AG04450 (cell line): ENCODE data around the gene PRRG1. TPM values are rescaled to one million over a fixed set of nuclear protein-coding genes. Genes with fewer than 3 reads are reported as not detected.
A peak's percentile ranks its signal among the peaks of the same experiment; 100 is the strongest.

Experiments used
- CTCF ChIA-PET: fragments of 300-600, 350-600 bp; formaldehyde crosslinking; extraction: SDS; loops from one replicate; lab custom pipeline; 2022; ENCODE audit warnings: antibody characterized with exemption, inconsistent platforms; lab: Charles Lee
- POLR2A ChIA-PET: fragments of 350-600 bp; formaldehyde crosslinking; extraction: SDS; loops from one replicate; lab custom pipeline; 2021; ENCODE audit warnings: antibody characterized with exemption, inconsistent platforms; lab: Yijun Ruan, JAX
- DNase-seq: peaks from one replicate; pipeline ENCODE4 v3.0.0-alpha.2; 2011; ENCODE audit warnings: low read depth, low spot score
- H3K27ac ChIP-seq: one replicate; pipeline ENCODE4 v1.5.1; 2012; ENCODE audit warnings: low read depth, low read length, control low read depth
- H3K27me3 ChIP-seq: one replicate; pipeline ENCODE4 v1.6.0; 2012; ENCODE audit warnings: low read length; ENCODE audit not compliant: control insufficient read depth, insufficient read depth
- H3K4me3 ChIP-seq: 2 replicates; pipeline ENCODE4 v1.5.1; 2011; ENCODE audit warnings: mild to moderate bottlenecking, low read depth, low read length, control low read depth
- H3K9me3 ChIP-seq: 2 replicates; pipeline ENCODE4 v1.5.1; 2012; ENCODE audit warnings: low read length; ENCODE audit not compliant: control insufficient read depth, insufficient read depth
- polyA plus RNA-seq: library from polyadenylated mRNA; depleted of rRNA; stranded (reverse); fragments of >200 nt; gene quantifications from 2 replicates; pipeline ENCODE4 v1.2.3, GENCODE V29; 2011
- TF ChIP-seq, protein P1 (sequence below): IDR thresholded peaks from 2 replicates; pipeline ENCODE4 v1.5.1; 2011; ENCODE audit warnings: low read depth, low read length, control low read depth, inconsistent platforms

The PRRG1 gene
- polyA plus RNA-seq, 1 experiment = 39.3 TPM

DNA sequence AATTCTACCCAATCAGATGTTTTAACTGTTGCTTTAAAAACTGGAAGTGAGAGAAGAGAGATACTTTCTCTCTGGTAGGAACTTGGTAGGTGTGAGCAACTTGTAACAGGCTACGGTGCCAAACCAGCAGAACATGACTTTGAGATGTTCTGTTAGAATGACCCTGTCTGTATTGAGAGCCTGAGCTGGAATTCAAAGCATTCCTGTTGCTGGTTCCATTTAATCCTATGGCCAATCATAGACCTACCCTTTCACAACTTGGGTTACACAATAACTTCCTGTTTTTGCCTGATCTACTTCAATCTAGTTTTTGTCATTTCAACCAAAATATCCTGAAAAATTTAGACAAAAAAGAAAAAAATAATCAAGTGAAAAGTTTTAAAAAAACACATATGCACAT, 1.7 kb upstream of the PRRG1 start:
- Histone ChIP-seq H3K27ac (no peak overlapping the region), H3K9me3 (no peaks in the 10 kb centered on the region), H3K27me3 (no peaks in the 10 kb centered on the region), H3K4me3 (no peak overlapping the region)
- TF ChIP-seq, protein P1, sequence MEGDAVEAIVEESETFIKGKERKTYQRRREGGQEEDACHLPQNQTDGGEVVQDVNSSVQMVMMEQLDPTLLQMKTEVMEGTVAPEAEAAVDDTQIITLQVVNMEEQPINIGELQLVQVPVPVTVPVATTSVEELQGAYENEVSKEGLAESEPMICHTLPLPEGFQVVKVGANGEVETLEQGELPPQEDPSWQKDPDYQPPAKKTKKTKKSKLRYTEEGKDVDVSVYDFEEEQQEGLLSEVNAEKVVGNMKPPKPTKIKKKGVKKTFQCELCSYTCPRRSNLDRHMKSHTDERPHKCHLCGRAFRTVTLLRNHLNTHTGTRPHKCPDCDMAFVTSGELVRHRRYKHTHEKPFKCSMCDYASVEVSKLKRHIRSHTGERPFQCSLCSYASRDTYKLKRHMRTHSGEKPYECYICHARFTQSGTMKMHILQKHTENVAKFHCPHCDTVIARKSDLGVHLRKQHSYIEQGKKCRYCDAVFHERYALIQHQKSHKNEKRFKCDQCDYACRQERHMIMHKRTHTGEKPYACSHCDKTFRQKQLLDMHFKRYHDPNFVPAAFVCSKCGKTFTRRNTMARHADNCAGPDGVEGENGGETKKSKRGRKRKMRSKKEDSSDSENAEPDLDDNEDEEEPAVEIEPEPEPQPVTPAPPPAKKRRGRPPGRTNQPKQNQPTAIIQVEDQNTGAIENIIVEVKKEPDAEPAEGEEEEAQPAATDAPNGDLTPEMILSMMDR = no peak
- POLR2A ChIA-PET = interaction anchor here (0.5 kb wide), 1 partner anchor 346 kb away, joined by 5 read pairs; no protein-coding TSS in a partner anchor
- CTCF ChIA-PET = no interaction called here
- DNase-seq = no peak

DNA sequence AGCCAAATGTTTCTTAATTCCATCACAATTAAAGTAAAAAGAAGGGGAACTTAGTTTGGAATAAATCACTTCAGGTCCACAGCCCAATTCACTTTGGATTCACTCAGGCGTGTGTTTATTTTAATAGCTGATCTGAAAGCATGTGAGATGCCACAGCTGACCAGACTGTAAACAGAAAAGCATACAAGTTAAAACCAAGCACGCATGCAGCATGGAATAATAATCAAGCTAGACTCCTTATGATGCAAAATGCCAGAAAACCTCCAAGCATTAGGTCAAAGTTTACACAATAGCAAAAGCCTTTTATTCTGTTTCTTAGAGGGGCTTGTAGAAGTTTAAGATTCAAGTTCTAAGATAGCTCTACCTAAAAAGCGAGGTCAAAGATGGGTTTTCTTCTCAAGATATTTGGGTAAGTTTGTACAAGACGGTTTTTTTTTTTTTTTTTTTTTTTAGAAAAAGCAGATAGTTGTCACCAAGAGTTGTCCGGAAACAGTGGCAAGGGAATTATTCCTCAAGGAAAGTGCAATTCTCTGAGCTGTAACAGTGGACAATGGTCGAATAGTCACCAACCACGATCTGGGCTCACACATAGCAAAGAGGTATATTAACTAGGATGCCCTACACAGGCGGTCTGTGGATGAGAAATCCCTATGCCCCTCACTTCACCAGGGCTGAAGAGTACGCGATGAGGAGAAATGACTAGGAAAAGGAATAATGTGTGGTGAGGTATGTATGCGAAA, 763 bp upstream of the PRRG1 start:
- H3K4me3 ChIP-seq = peak overlapping the region; percentile 52
- DNase-seq = peak; percentile 63
- no peaks in the 10 kb centered on the region for H3K27me3 ChIP-seq
- peak overlapping the region; percentile 94 for H3K27ac ChIP-seq
- TF ChIP-seq, protein P1 = no peak
- H3K9me3 ChIP-seq = no peaks in the 10 kb centered on the region
- CTCF ChIA-PET = interaction anchor here (0.6 kb wide), 1 partner anchor 33 kb away, joined by 4 read pairs; no protein-coding TSS in a partner anchor
- POLR2A ChIA-PET = interaction anchor here (0.6 to 1.8 kb wide), 8 partner anchors 9 to 246 kb away, joined by 3 to 6 read pairs (median 5); no protein-coding TSS in a partner anchor

DNA sequence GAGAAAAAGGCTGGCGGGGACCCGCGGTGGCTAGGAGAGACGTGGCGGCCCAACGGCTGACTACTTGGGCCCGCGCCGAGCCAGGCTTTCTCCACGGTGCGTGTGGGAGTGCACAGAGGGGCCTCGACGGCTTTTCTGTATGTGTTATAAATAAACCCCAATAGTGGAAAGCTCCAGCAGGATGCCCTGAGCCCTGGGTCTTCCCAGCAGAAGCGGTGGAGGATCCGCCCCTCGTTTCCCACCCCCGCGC, 268 bp upstream of the PRRG1 start:
- POLR2A ChIA-PET = interaction anchor here (0.6 to 1.8 kb wide), 10 partner anchors 9 to 245 kb away, joined by 3 to 6 read pairs (median 4); no protein-coding TSS in a partner anchor
- TF ChIP-seq, protein P1 = no peak
- peak overlapping the region; percentile 52 for H3K4me3 ChIP-seq
- no peak for DNase-seq
- H3K9me3 ChIP-seq = no peaks in the 10 kb centered on the region
- H3K27ac ChIP-seq = peak overlapping the region; percentile 94
- CTCF ChIA-PET = interaction anchor here (0.6 kb wide), 1 partner anchor 33 kb away, joined by 4 read pairs; no protein-coding TSS in a partner anchor
- H3K27me3 ChIP-seq = no peaks in the 10 kb centered on the region

DNA sequence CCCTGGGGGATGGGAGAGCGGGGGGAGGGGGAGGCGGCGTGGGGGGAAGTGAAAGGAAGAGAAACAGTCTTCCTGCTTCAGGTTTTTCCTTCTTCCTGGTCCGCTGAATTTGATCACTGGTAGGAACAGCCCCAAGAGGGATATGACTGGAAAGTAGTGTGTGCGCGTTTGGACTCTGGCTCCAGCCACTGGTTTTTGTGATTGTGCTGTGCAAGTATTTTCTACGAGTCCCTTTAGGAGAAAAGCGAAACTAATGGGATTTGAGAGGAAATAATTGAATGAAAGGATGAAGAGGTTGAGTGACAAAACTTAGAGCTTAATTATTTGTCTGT, 836 bp downstream of the PRRG1 start:
- H3K9me3 ChIP-seq = no peaks in the 10 kb centered on the region
- ChIA-PET POLR2A (interaction anchor here (1.1 to 1.3 kb wide), 2 partner anchors 32 to 93 kb away, joined by 3 read pairs; no protein-coding TSS in a partner anchor), CTCF (no interaction called here)
- DNase-seq = no peak
- TF ChIP-seq, protein P1 = no peak
- peak overlapping the region; percentile 82 for H3K4me3 ChIP-seq
- H3K27ac ChIP-seq = peak overlapping the region; percentile 70
- H3K27me3 ChIP-seq = no peaks in the 10 kb centered on the region

DNA sequence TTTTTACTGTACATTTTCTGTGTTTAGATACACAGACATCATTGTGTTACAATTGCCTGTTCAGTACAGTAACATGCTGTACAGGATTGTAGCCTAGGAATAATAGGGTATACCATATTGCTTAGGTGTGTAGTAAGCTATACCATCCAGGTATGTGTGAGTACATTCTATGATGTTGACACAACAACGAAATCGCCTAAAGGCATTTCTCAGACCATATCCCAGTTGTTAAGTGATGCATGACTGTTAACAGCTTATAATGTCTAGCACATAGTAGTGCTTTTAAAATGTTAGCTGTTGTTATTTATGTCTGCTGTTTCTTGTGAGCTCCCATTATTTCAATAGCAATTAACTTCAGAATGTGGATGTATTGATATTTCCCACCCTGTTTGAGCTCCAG, 4.5 kb downstream of the PRRG1 start:
- CTCF ChIA-PET = no interaction called here
- POLR2A ChIA-PET = no interaction called here
- no peak for DNase-seq
- no peak overlapping the region for H3K27ac ChIP-seq
- H3K9me3 ChIP-seq = no peaks in the 10 kb centered on the region
- TF ChIP-seq, protein P1 = no peak
- no peak overlapping the region for H3K4me3 ChIP-seq
- no peaks in the 10 kb centered on the region for H3K27me3 ChIP-seq
